Loucy (cell line): ENCODE results near the gene TEAD1.

Source experiments
- EZH2phosphoT487 ChIP-seq: fragments of 200-600 bp; IDR thresholded peaks from 2 replicates; pipeline ENCODE4 v1.6.1; 2018; ENCODE audit warnings: antibody characterized with exemption, mild to moderate bottlenecking, moderate library complexity, borderline replicate concordance
- TF ChIP-seq, protein P1 (sequence below): fragments of 200-600 bp; sonication (generic); conservative IDR thresholded peaks from 2 replicates; pipeline ENCODE4 v1.5.1; 2014; ENCODE audit warnings: mild to moderate bottlenecking, antibody characterized with exemption, low read length

GRCh38 chr11:12684315-12684714 is 10.1 kb downstream of the TEAD1 start:
- TF ChIP-seq, protein P1, sequence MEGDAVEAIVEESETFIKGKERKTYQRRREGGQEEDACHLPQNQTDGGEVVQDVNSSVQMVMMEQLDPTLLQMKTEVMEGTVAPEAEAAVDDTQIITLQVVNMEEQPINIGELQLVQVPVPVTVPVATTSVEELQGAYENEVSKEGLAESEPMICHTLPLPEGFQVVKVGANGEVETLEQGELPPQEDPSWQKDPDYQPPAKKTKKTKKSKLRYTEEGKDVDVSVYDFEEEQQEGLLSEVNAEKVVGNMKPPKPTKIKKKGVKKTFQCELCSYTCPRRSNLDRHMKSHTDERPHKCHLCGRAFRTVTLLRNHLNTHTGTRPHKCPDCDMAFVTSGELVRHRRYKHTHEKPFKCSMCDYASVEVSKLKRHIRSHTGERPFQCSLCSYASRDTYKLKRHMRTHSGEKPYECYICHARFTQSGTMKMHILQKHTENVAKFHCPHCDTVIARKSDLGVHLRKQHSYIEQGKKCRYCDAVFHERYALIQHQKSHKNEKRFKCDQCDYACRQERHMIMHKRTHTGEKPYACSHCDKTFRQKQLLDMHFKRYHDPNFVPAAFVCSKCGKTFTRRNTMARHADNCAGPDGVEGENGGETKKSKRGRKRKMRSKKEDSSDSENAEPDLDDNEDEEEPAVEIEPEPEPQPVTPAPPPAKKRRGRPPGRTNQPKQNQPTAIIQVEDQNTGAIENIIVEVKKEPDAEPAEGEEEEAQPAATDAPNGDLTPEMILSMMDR, result no peak
- no peak for TF ChIP-seq EZH2phosphoT487
